Measurements from ENCODE around the gene KLRF2. TPM values are rescaled to one million over a fixed set of nuclear protein-coding genes. Genes with fewer than 3 reads are reported as not detected.

Gene KLRF2
- polyA plus RNA-seq, 2 of the 4 experiments (the other 2 are of a cell fraction) = not detected

GRCh38 chr12:9899209-9899608, 17.9 kb downstream of the KLRF2 start (continued):
- no peak for TF ChIP-seq REST (IDR thresholded peaks at IDR 0.05)
- TF ChIP-seq NR3C1 (IDR thresholded peaks at IDR 0.05) = no peak
- no peak for TF ChIP-seq MAFK (IDR thresholded peaks at IDR 0.05; ENCODE audit: partially characterized antibody)
- TF ChIP-seq ZFP36 (IDR thresholded peaks at IDR 0.05; ENCODE audit: borderline replicate concordance, partially characterized antibody) = no peak
- no peak for TF ChIP-seq FOSB (CRISPR knock-in tag; IDR thresholded peaks at IDR 0.05)
- TF ChIP-seq ZSCAN20 (CRISPR knock-in tag; IDR thresholded peaks at IDR 0.05) = no peak

- POLR2A ChIA-PET = no interaction called here
- H3K4me2 ChIP-seq = no peak overlapping the region
- no peak overlapping the region for H3K27ac ChIP-seq
- CTCF ChIA-PET = no interaction called here
- DNase-seq (ENCODE audit: low read depth in 1 of 2, low spot score in 1 of 2) = no peak
- FAIRE-seq = no peak
- H3K9me3 ChIP-seq = peaks cover 13% of the 10 kb centered on the region; the same call in 2 of the 3 replicates
- whole genome bisulfite sequencing (ENCODE audit: missing lambda C conversion rate) = 24% methylated on average over 2 of the region's 2 CpGs
- H3K4me3 ChIP-seq = no peak overlapping the region
- TF ChIP-seq MAX (IDR thresholded peaks at IDR 0.05) = no peak
- TF ChIP-seq MAFK (IDR thresholded peaks at IDR 0.05; ENCODE audit: partially characterized antibody) = peak; percentile 39
- no peak for TF ChIP-seq ZSCAN20 (CRISPR knock-in tag; IDR thresholded peaks at IDR 0.05)
- no peak for TF ChIP-seq USF2 (IDR thresholded peaks at IDR 0.05)
- no peak for ATAC-seq
- H3K4me1 ChIP-seq = no peaks in the 10 kb centered on the region
Measured at GRCh38 chr12:9900930-9901329, 19.6 kb downstream of the KLRF2 start.

GRCh38 chr12:9902539-9903228, 21.4 kb downstream of the KLRF2 start:
- Histone ChIP-seq H3K4me2 (no peak overlapping the region), H3K27ac (no peak overlapping the region), H3K4me1 (no peaks in the 10 kb centered on the region), H3K9me3 (peaks cover 13% of the 10 kb centered on the region; the same call in 2 of the 3 replicates), H3K4me3 (no peak overlapping the region)
- 48% methylated on average over 7 of the region's 7 CpGs for WGBS (ENCODE audit: missing lambda C conversion rate)
- ChIA-PET POLR2A (no interaction called here), CTCF (no interaction called here)
- TF ChIP-seq REST (IDR thresholded peaks at IDR 0.05) (no peak), RCOR1 (IDR thresholded peaks at IDR 0.05; ENCODE audit: low read depth, low read length) (no peak), POLR2AphosphoS2 (conservative IDR thresholded peaks at IDR 0.05; ENCODE audit: low read length) (no peak), JUN (IDR thresholded peaks at IDR 0.05) (no peak), RARB (CRISPR knock-in tag; IDR thresholded peaks at IDR 0.05) (no peak), USF2 (IDR thresholded peaks at IDR 0.05) (no peak), BHLHE40 (IDR thresholded peaks at IDR 0.05; ENCODE audit: low read depth, low read length) (no peak), FOSL2 (IDR thresholded peaks at IDR 0.05) (no peak), FOSL2 (CRISPR knock-in tag; IDR thresholded peaks at IDR 0.05) (no peak), ZC3H11A (IDR thresholded peaks at IDR 0.05) (no peak), ZFP36 (IDR thresholded peaks at IDR 0.05; ENCODE audit: borderline replicate concordance, partially characterized antibody) (no peak), NR3C1 (IDR thresholded peaks at IDR 0.05) (no peak), MAZ (IDR thresholded peaks at IDR 0.05; ENCODE audit: borderline replicate concordance, low read depth, low read length) (no peak), EHF (CRISPR knock-in tag; IDR thresholded peaks at IDR 0.05) (no peak)
- FAIRE-seq = no peak
- no peak for DNase-seq (ENCODE audit: low read depth in 1 of 2, low spot score in 1 of 2)
- no peak for ATAC-seq
